ENCODE measurements around the gene CALM1. TPM values are rescaled to one million over a fixed set of nuclear protein-coding genes. Genes with fewer than 3 reads are reported as not detected.

CALM1 gene
- total RNA-seq, 1 donor from 2014 or later: 509 TPM

DNA sequence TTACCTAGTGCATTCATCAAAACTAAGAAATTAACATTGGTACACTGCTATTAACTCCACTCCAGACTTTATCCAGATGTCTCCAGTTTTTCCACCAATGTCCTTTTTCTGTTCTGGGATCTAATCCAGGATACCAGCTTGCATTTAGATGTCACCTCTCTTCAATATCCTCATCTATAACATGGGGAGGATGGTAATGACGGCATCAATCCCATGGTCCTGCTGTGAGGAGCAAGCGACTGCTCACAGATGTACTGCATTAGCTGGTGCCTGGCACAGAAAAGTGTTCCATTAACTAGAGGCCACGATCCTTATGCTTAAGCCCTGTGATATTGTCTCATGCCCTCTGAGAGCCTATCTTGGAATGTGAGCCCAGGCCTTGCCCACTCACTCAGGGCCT is 53.8 kb downstream of the CALM1 start:
- TF ChIP-seq, protein P1, sequence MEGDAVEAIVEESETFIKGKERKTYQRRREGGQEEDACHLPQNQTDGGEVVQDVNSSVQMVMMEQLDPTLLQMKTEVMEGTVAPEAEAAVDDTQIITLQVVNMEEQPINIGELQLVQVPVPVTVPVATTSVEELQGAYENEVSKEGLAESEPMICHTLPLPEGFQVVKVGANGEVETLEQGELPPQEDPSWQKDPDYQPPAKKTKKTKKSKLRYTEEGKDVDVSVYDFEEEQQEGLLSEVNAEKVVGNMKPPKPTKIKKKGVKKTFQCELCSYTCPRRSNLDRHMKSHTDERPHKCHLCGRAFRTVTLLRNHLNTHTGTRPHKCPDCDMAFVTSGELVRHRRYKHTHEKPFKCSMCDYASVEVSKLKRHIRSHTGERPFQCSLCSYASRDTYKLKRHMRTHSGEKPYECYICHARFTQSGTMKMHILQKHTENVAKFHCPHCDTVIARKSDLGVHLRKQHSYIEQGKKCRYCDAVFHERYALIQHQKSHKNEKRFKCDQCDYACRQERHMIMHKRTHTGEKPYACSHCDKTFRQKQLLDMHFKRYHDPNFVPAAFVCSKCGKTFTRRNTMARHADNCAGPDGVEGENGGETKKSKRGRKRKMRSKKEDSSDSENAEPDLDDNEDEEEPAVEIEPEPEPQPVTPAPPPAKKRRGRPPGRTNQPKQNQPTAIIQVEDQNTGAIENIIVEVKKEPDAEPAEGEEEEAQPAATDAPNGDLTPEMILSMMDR (conservative IDR thresholded peaks at IDR 0.05; ENCODE audit: low read depth, low read length): no peak
- no peak overlapping the region for H3K4me3 ChIP-seq (ENCODE audit: low read depth, low read length)
- no peak for DNase-seq (ENCODE audit: low read depth)

DNA sequence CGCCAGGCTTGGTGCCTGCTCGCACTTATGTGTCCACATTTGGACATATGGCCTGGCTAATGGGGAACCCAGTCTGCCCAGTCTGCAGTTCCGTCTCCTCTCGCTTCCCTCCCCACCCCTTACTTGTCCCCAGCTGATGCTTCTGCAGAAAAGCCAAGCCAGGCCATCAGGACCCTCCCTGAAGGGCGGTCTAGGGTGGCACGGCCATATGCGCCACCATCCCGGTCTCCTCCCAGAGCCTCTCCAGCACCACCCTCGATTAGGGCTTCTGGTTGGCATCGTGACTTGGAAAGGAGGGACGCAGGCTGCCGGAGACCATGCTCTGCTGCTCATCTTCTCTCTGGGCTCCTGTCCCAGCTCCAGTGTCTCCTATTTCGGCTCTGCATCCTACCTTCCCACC is 54.6 kb downstream of the CALM1 start:
- TF ChIP-seq, protein P1 (conservative IDR thresholded peaks at IDR 0.05; ENCODE audit: low read depth, low read length): no peak
- H3K4me3 ChIP-seq (ENCODE audit: low read depth, low read length): no peak overlapping the region
- no peak for DNase-seq (ENCODE audit: low read depth)

DNA sequence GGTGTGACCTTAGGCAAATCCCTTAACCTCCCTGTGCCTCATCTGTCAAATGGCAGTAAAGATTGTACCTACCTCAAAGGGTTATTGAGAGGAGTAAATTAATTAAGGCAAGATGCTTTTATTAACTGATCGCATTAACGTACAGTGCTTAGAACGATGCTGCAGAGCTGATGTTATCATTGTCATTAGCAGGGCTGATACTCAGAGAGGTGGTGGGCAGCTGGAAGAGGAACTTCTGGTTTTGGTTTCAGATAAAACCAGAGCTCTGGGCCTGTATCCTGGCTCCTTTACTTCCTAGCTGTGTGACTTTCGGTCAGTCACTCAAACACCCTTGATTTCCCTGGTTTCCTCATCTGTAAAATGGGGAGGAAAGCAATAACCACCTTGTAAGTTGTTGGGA is 55.1 kb downstream of the CALM1 start:
- TF ChIP-seq, protein P1 (conservative IDR thresholded peaks at IDR 0.05; ENCODE audit: low read depth, low read length): no peak
- no peak for DNase-seq (ENCODE audit: low read depth)

DNA sequence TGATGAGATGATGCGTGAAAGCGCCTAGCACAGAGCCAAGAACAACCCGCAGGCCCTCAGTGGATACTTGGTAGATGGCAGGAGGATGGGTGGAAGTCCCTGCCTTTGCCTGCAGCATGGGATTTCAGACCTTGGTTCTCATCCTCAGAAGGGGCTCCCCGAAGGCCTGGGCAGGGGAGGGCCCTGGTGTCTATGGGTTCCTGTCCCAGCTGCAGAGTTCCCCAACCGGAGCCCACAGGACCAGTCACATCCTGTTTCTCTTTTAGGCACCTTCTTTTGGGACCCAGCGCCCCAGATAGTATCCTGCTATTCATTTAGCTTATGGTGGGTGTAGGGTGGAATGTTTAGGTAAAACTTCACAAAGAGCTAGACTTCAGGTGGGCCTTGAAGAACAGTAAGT is 55.5 kb downstream of the CALM1 start:
- no peak for DNase-seq (ENCODE audit: low read depth)
- TF ChIP-seq, protein P1 (conservative IDR thresholded peaks at IDR 0.05; ENCODE audit: low read depth, low read length): no peak
- no peak overlapping the region for H3K4me3 ChIP-seq (ENCODE audit: low read depth, low read length)

More for the DNA sequence above, 55.1 kb downstream of the CALM1 start:
- no peak overlapping the region for H3K4me3 ChIP-seq (ENCODE audit: low read depth, low read length)

DNA sequence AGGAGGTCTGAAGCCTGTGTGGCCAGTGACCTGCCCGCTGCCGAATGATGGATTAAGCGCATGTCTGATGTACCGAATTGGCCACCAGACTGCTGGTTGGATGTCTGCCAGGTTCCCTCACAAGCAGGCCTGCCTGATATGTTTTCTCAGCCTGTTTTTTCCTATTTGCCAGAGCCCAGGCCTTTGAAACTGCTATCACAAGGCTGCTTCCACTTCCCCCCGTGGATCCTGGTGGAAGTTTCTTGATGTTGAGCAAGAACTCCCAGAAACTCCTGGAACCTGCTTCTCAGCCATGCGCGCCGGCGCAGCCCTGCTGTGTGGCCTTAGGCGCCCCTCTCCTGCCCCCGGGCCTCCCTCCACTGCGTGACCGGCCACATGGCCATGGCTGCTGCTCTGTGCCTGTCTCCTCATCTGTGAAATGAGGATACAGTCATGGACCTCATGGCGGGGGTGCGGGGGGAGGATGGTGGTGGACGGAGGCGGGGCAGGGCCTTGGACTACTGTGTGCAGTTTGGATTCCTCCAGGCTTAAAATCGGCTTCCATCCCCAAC is 56.6 kb downstream of the CALM1 start:
- H3K4me3 ChIP-seq (ENCODE audit: low read depth, low read length): no peak overlapping the region
- TF ChIP-seq, protein P1 (conservative IDR thresholded peaks at IDR 0.05; ENCODE audit: low read depth, low read length): no peak
- no peak for DNase-seq (ENCODE audit: low read depth)

DNA sequence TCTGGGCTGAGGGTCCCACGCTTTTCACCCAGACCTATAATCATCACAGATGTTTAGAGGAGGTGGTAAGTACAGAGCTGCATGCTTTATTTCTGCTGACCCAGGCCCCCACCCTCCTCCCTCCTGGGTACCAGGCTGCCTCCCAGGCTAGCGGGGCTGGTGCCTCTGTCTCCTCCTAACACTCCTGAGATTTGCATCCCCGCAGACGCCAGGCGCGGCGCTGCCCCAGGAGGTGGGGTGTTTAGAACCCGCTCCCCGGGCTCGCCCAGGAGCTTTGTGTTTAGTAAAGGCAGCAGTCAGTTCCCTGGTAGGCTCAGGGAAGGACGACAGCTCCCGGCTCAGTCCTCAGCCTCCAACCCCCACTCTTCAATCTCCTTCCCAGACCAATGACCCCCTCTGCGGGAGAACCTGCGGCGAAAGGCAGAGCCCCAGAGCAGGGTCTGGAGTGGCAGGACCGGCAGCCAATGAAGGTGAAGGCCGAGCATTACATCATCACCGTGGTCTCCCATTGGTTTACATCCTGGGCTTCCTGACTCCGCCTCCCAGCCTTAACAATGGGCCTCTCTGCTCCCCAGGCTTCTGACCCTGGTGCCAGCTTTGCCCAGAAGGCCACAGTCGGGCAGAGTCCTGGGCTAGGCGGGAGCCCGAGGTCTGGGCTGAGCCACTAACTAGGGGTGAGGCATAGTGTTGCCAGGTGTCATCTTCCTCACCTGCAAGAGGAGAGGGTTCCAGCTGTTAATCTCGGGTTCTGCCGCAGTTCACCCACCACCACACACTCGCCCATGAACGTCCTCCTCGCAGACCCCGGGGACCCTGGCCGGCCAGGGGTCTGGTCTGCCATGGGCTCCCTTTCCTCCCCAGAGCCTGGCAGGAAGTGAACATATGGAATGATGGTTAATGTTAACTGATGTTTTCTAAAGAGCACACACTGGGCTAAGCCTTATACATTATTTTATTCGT is 57.5 kb downstream of the CALM1 start:
- TF ChIP-seq, protein P1 (conservative IDR thresholded peaks at IDR 0.05; ENCODE audit: low read depth, low read length): no peak
- H3K4me3 ChIP-seq (ENCODE audit: low read depth, low read length): peak overlapping the region; percentile 36
- DNase-seq (ENCODE audit: low read depth): no peak

Measured in epithelial cell of proximal tubule (primary cell).